Measurements from ENCODE around the gene RDH13. TPM values are rescaled to one million over a fixed set of nuclear protein-coding genes. Genes with fewer than 3 reads are reported as not detected.
"Not testable (repeated sequence)": the region's sequence is repeated elsewhere in the genome, so short reads cannot be mapped to it uniquely, and the experiment has no call there.

Gene RDH13
- total RNA-seq, 1 donor from 2014 or later = 85.7 TPM

DNA sequence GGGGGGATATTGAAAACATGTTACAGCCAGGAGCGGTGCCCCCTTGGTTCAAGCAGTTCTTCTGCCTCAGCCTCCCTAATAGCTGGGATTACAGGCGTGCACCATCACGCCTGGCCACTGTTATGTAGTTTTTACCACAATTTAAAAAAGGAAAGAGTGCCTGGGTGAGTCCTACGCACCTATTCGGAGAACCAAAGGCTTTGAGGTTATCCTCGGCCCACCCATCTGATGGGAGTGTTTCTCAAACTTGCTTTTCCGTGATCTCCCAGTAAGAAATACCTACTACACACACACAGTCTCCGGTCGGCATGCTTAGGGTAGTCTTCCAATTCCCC, 20.6 kb downstream of the RDH13 start:
- Mint-ChIP-seq H3K36me3 (peaks cover 22% of the 10 kb centered on the region), H3K27me3 (ENCODE audit: low read depth) (no peaks in the 10 kb centered on the region), H3K4me1 (peaks cover 2% of the 10 kb centered on the region)

DNA sequence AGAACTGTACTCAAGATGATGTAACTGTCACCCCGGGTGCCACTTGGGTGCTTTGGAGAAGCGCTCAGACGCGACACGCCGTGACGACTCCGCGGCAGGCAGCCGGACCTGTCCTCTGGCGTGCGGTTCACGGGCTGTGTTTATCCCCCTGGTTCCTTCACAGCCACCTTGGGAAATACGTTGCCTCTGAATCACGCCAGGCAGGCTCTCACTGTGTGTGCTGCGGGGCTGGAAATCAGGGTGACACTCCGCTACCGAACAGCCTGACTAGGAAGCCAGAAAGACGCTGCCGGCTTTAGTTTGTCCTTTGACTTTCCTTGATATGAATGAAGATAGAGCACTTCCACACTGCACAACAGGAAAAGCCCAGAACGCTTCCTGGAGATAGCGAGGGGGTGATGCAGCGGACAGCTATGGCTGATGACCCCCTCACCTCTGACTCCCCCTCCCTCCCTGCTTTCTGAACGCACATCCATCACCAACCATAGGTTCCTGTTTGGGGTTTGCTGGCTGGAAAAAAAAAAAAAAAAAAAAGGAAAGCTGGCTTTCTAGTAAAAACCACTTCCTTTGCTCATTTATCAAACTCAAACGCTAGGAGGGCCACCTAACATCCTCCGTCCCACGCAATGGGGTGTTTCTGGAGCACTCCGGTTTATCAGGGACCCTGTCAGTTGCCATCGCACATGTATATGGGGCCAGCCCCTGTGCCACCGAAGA, 21.2 kb downstream of the RDH13 start:
- Mint-ChIP-seq H3K36me3 (peaks cover 22% of the 10 kb centered on the region), H3K9me3 (no peaks in the 10 kb centered on the region)

More for the DNA sequence above, 20.6 kb downstream of the RDH13 start:
- H3K27ac Mint-ChIP-seq = peak overlapping the region; percentile 75
- no peaks in the 10 kb centered on the region for H3K9me3 Mint-ChIP-seq
- DNase-seq (ENCODE audit: low spot score in 2 of 2, unreplicated experiment in 2 of 2) = no peak
- TF ChIP-seq, protein P1, sequence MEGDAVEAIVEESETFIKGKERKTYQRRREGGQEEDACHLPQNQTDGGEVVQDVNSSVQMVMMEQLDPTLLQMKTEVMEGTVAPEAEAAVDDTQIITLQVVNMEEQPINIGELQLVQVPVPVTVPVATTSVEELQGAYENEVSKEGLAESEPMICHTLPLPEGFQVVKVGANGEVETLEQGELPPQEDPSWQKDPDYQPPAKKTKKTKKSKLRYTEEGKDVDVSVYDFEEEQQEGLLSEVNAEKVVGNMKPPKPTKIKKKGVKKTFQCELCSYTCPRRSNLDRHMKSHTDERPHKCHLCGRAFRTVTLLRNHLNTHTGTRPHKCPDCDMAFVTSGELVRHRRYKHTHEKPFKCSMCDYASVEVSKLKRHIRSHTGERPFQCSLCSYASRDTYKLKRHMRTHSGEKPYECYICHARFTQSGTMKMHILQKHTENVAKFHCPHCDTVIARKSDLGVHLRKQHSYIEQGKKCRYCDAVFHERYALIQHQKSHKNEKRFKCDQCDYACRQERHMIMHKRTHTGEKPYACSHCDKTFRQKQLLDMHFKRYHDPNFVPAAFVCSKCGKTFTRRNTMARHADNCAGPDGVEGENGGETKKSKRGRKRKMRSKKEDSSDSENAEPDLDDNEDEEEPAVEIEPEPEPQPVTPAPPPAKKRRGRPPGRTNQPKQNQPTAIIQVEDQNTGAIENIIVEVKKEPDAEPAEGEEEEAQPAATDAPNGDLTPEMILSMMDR (IDR thresholded peaks at IDR 0.05; ENCODE audit: unreplicated experiment) = no peak
- H3K4me3 Mint-ChIP-seq = no peak overlapping the region

DNA sequence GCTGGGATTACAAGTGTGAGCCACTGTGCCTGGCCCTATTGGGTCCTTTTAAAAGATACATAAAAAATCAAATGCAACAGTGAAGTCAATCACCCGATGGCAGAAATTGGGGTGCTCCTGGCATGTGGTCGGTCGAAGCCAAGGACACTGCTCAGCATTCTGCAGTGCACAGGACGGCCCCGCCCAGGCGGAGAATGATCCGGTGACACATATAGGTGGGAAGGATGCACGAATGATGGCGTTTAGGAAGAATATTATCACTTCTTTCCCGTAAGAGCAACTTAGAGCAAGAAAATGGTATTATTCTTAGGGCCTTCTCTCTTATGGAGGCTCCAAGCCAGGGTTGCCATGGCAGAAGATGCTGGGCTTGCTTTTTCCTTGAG, 21.7 kb downstream of the RDH13 start:
- Mint-ChIP-seq H3K27me3 (ENCODE audit: low read depth) (no peaks in the 10 kb centered on the region), H3K36me3 (peaks cover 22% of the 10 kb centered on the region)
- no peak for DNase-seq (ENCODE audit: low spot score in 2 of 2, unreplicated experiment in 2 of 2)

More for the DNA sequence above, 21.2 kb downstream of the RDH13 start:
- peak overlapping the region; percentile 75 for H3K27ac Mint-ChIP-seq
- H3K4me3 Mint-ChIP-seq = no peak overlapping the region
- no peaks in the 10 kb centered on the region for H3K27me3 Mint-ChIP-seq (ENCODE audit: low read depth)
- DNase-seq (ENCODE audit: low spot score in 2 of 2, unreplicated experiment in 2 of 2) = no peak
- TF ChIP-seq, protein P1 (IDR thresholded peaks at IDR 0.05; ENCODE audit: unreplicated experiment) = no peak
- peaks cover 2% of the 10 kb centered on the region for H3K4me1 Mint-ChIP-seq

DNA sequence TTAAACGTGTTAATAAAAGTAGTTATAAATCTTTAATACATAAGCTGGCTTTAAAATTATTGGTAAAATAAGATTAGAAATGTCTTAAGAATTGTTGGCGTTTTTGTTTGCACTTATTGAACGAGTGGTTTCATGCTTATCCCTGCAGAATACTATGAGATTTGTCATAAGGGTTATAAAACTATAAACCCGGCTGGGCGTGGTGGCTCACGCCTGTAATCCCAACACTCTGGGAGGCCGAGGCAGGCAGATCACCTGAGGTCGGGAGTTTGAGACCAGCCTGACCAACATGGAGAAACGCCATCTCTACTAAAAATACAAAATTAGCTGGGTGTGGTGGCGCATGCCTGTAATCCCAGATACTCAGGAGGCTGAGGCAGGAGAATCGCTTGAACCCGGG, 22.3 kb downstream of the RDH13 start:
- not testable (repeated sequence) for H3K9me3 Mint-ChIP-seq; H3K27me3 Mint-ChIP-seq (ENCODE audit: low read depth); H3K4me1 Mint-ChIP-seq; DNase-seq (ENCODE audit: low spot score in 2 of 2, unreplicated experiment in 2 of 2); H3K4me3 Mint-ChIP-seq; H3K27ac Mint-ChIP-seq
- H3K36me3 Mint-ChIP-seq = peaks cover 22% of the 10 kb centered on the region

More for the DNA sequence above, 21.7 kb downstream of the RDH13 start:
- TF ChIP-seq, protein P1 (IDR thresholded peaks at IDR 0.05; ENCODE audit: unreplicated experiment) = no peak
- H3K9me3 Mint-ChIP-seq = no peaks in the 10 kb centered on the region
- peak overlapping the region; percentile 30 for H3K27ac Mint-ChIP-seq
- H3K4me1 Mint-ChIP-seq = peaks cover 2% of the 10 kb centered on the region
- H3K4me3 Mint-ChIP-seq = no peak overlapping the region

DNA sequence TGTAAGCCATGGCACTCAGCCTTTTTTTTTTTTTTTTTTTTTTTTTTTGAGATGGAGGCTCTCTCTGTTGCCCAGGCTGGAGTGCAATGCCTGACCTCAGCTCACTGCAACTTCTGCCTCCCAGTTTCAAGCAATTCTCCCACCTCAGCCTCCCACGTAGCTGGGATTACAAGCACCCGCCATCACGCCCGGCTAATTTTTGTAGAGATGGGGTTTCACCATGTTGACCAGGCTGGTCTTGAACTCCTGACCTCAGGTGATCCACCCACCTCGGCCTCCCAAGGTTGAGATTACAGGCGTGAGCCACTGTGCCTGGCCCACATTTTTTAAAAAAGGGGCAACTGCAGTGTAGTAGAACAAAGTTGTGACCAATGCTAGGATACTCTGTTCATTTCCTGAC, 25.3 kb downstream of the RDH13 start:
- H3K36me3 Mint-ChIP-seq; H3K27me3 Mint-ChIP-seq (ENCODE audit: low read depth); H3K4me1 Mint-ChIP-seq; H3K27ac Mint-ChIP-seq; DNase-seq (ENCODE audit: low spot score in 2 of 2, unreplicated experiment in 2 of 2); H3K4me3 Mint-ChIP-seq; H3K9me3 Mint-ChIP-seq: not testable (repeated sequence)

DNA sequence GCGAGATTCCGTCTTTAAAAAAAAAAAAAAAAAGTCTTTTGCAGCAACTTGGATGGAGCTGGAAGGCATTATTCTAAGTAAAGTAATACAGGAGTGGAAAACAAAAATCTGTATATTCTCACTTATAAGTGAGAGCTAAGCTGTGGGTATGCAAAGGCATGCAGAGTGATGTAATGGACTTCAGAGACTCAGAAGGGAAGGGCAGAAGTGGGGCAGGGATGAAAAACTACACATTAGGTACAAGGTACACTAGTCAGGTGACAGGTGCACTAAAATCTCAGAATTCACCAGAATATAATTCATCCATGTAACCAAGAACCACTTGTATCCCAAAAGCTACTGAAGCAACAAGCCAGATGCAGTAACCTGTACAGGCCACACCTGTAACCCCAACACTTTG, 26.9 kb downstream of the RDH13 start:
- no peak for DNase-seq (ENCODE audit: low spot score in 2 of 2, unreplicated experiment in 2 of 2)
- no peak overlapping the region for H3K27ac Mint-ChIP-seq
- no peak overlapping the region for H3K4me3 Mint-ChIP-seq
- peaks cover 5% of the 10 kb centered on the region for H3K36me3 Mint-ChIP-seq
- no peaks in the 10 kb centered on the region for H3K27me3 Mint-ChIP-seq (ENCODE audit: low read depth)
- H3K9me3 Mint-ChIP-seq = no peaks in the 10 kb centered on the region
- TF ChIP-seq, protein P1 (IDR thresholded peaks at IDR 0.05; ENCODE audit: unreplicated experiment) = no peak
- H3K4me1 Mint-ChIP-seq = no peaks in the 10 kb centered on the region

DNA sequence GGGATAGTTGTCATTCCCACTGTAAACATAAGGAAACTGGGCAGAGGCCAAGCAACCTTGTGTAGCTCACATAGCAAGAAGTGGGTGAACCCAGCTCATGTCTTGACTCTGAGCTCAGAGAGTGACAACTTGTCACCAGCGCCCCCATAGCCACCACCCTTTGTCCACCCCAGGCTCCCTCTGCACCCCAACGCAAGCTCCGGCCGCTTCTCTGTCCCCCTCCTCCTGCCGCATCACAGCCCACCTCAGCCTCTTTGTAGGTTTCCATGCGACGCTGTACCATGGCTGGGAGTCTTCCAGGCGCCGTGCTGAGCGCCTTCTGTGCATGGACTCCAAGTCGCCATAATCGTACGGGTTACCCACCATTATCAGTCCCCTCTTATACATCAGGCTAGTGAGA, 28.2 kb downstream of the RDH13 start:
- Mint-ChIP-seq H3K4me3 (no peak overlapping the region), H3K27me3 (ENCODE audit: low read depth) (no peaks in the 10 kb centered on the region), H3K9me3 (no peaks in the 10 kb centered on the region), H3K36me3 (peaks cover 3% of the 10 kb centered on the region), H3K4me1 (no peaks in the 10 kb centered on the region), H3K27ac (no peak overlapping the region)
- TF ChIP-seq, protein P1 (IDR thresholded peaks at IDR 0.05; ENCODE audit: unreplicated experiment) = no peak
- DNase-seq (ENCODE audit: low spot score in 2 of 2, unreplicated experiment in 2 of 2) = no peak

DNA sequence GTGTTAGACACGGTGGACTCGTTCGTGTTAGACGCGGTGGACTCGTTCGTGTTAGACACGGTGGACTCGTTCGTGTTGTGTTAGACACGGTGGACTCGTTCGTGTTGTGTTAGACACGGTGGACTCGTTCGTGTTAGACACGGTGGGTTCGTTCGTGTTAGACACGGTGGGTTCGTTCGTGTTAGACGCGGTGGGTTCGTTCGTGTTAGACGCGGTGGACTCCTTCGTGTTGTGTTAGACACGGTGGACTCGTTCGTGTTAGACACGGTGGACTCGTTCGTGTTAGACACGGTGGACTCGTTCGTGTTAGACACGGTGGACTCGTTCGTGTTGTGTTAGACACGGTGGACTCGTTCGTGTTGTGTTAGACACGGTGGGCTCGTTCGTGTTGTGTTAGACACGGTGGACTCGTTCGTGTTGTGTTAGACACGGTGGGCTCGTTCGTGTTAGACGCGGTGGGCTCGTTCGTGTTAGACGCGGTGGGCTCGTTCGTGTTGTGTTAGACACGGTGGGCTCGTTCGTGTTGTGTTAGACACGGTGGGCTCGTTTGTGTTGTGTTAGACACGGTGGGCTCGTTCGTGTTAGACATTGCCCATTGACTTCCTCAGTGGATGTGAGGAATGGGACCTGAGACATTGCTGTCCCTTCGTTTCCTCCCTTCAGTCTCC, 29.8 kb downstream of the RDH13 start:
- H3K9me3 Mint-ChIP-seq; H3K4me1 Mint-ChIP-seq; DNase-seq (ENCODE audit: low spot score in 2 of 2, unreplicated experiment in 2 of 2); H3K4me3 Mint-ChIP-seq; H3K27me3 Mint-ChIP-seq (ENCODE audit: low read depth); H3K36me3 Mint-ChIP-seq; H3K27ac Mint-ChIP-seq: not testable (repeated sequence)

Data from mesothelial cell of epicardium (in vitro differentiated cells).